H1 (cell line): ENCODE results near the gene NUP210L. TPM values are rescaled to one million over a fixed set of nuclear protein-coding genes. Genes with fewer than 3 reads are reported as not detected.

Experiments used
- CTCF ChIA-PET: fragments of 300-600 bp; sonication (Branson Sonifier 250); formaldehyde crosslinking; loops from one replicate; lab custom pipeline; 2021; ENCODE audit not compliant: partially characterized antibody; lab: Charles Lee
- POLR2A ChIA-PET: fragments of 300-600 bp; sonication (Branson Sonifier 250); formaldehyde crosslinking; loops from one replicate; lab custom pipeline; 2021; ENCODE audit warnings: inconsistent platforms; ENCODE audit not compliant: partially characterized antibody; lab: Charles Lee
- DNase-seq, 2 experiments: peaks; one replicate each; pipeline versions ENCODE4 v3.0.0 to v3.0.0-alpha.2; 2010 to 2022; ENCODE audit warnings: low spot score in 2 of 2, low read depth in 1 of 2, mixed read lengths in 1 of 2
- FAIRE-seq: peaks from 2 replicates; lab custom pipeline; 2011; peaks lifted over from hg19 to GRCh38; lab: Jason Lieb, UNC
- H2AFZ ChIP-seq: 2 replicates; pipeline ENCODE4 v1.8.1; 2012; ENCODE audit warnings: low read length, inconsistent platforms
- H2AK5ac ChIP-seq: 2 replicates; pipeline ENCODE4 v1.6.1; 2013; ENCODE audit warnings: low read depth, low read length
- H2BK120ac ChIP-seq: replicated peaks from 2 replicates; pipeline ENCODE3; 2013; ENCODE audit warnings: low read depth, low read length, inconsistent platforms
- H2BK12ac ChIP-seq: 2 replicates; pipeline ENCODE4 v1.6.1; 2013; ENCODE audit warnings: low read depth, low read length
- H2BK15ac ChIP-seq: 2 replicates; pipeline ENCODE4 v1.6.1; 2013; ENCODE audit warnings: low read length
- H2BK20ac ChIP-seq: 2 replicates; pipeline ENCODE4 v1.6.1; 2013; ENCODE audit warnings: low read length
- H2BK5ac ChIP-seq: 2 replicates; pipeline ENCODE4 v1.6.1; 2013; ENCODE audit warnings: low read depth, low read length
- H3K14ac ChIP-seq: 2 replicates; pipeline ENCODE4 v1.6.1; 2013; ENCODE audit warnings: inconsistent platforms; ENCODE audit not compliant: insufficient read length
- H3K18ac ChIP-seq: 2 replicates; pipeline ENCODE4 v1.6.1; 2013; ENCODE audit warnings: low read length; ENCODE audit errors: extremely low read depth
- H3K23ac ChIP-seq: 2 replicates; pipeline ENCODE4 v1.6.1; 2013; ENCODE audit warnings: inconsistent platforms; ENCODE audit not compliant: insufficient read length
- H3K23me2 ChIP-seq: 2 replicates; pipeline ENCODE4 v1.6.1; 2013; ENCODE audit warnings: low read depth, low read length
- H3K27ac ChIP-seq: 2 replicates; pipeline ENCODE4 v1.6.1; 2011; ENCODE audit warnings: low read depth, low read length, inconsistent platforms
- H3K27me3 ChIP-seq, 4 experiments: replicated peaks in 1 of 4; 1 replicate in 1 of 4; 2 replicates in 3 of 4; pipeline versions ENCODE4 v1.6.1 to v1.8.1; 2011 to 2013; ENCODE audit warnings: low read length in 3 of 4, mild to moderate bottlenecking in 3 of 4, inconsistent platforms in 2 of 4, mixed read lengths in 2 of 4, moderate library complexity in 1 of 4; ENCODE audit not compliant: control insufficient read depth in 3 of 4, insufficient read depth in 3 of 4; ENCODE audit errors: extremely low read depth in 1 of 4
- H3K36me3 ChIP-seq, 4 experiments: 2 replicates each; pipeline versions ENCODE4 v1.6.1 to v1.8.1; 2011 to 2013; ENCODE audit warnings: mild to moderate bottlenecking in 4 of 4, low read length in 3 of 4, moderate library complexity in 2 of 4, control low read depth in 1 of 4, inconsistent platforms in 1 of 4; ENCODE audit not compliant: insufficient read depth in 4 of 4, control insufficient read depth in 2 of 4
- H3K4ac ChIP-seq: replicated peaks from 2 replicates; pipeline ENCODE3; 2013; ENCODE audit warnings: low read length, low read depth, mixed read lengths, inconsistent platforms; ENCODE audit not compliant: insufficient read length
- H3K4me1 ChIP-seq, 4 experiments: replicated peaks in 1 of 4; 1 replicate in 1 of 4; 2 replicates in 3 of 4; pipeline versions ENCODE4 v1.6.1 to v1.8.1; 2011 to 2013; ENCODE audit warnings: low read length in 3 of 4, inconsistent platforms in 2 of 4, mixed read lengths in 1 of 4; ENCODE audit not compliant: insufficient read depth in 4 of 4, control insufficient read depth in 3 of 4
- H3K4me2 ChIP-seq, 2 experiments: 2 replicates each; pipeline versions ENCODE4 v1.6.1 to v1.8.1; 2011 to 2013; ENCODE audit warnings: low read depth in 2 of 2, low read length in 2 of 2, control low read depth in 1 of 2, inconsistent platforms in 1 of 2, mild to moderate bottlenecking in 1 of 2; ENCODE audit not compliant: insufficient read depth in 1 of 2
- H3K4me3 ChIP-seq, 4 experiments: fragments of 200-600, 300-600 bp in 1 of 4; sonication (generic), shearing (Covaris generic), sonication (Bioruptor Twin) in 1 of 4; 2 replicates each; pipeline versions ENCODE4 v1.5.1 to v1.8.1; 2011 to 2016; ENCODE audit warnings: low read length in 4 of 4, low read depth in 3 of 4, control low read depth in 2 of 4, inconsistent platforms in 2 of 4, mild to moderate bottlenecking in 2 of 4, mixed read lengths in 1 of 4, moderate library complexity in 1 of 4; ENCODE audit not compliant: insufficient read depth in 2 of 4; ENCODE audit errors: extremely low read depth in 1 of 4
- H3K56ac ChIP-seq: replicated peaks from 2 replicates; pipeline ENCODE3; 2013; ENCODE audit warnings: low read depth, mild to moderate bottlenecking, mixed read lengths, low read length, inconsistent platforms; ENCODE audit not compliant: insufficient read length
- H3K79me1 ChIP-seq: 2 replicates; pipeline ENCODE4 v1.6.1; 2013; ENCODE audit warnings: low read depth, low read length, control low read depth
- H3K79me2 ChIP-seq, 2 experiments: 2 replicates each; pipeline versions ENCODE4 v1.6.1 to v1.8.1; 2012 to 2013; ENCODE audit warnings: low read length in 2 of 2, mild to moderate bottlenecking in 2 of 2, inconsistent platforms in 1 of 2; ENCODE audit not compliant: insufficient read depth in 2 of 2, control insufficient read depth in 1 of 2
- H3K9ac ChIP-seq, 4 experiments: replicated peaks in 1 of 4; 1 replicate in 1 of 4; 2 replicates in 3 of 4; pipeline versions ENCODE4 v1.6.1 to v1.8.1; 2011 to 2013; ENCODE audit warnings: low read depth in 3 of 4, low read length in 3 of 4, control low read depth in 2 of 4, mild to moderate bottlenecking in 2 of 4, moderate library complexity in 2 of 4, inconsistent platforms in 1 of 4; ENCODE audit errors: extremely low read depth in 1 of 4
- H3K9me3 ChIP-seq, 2 experiments: 2 replicates each; pipeline versions ENCODE4 v1.6.1 to v1.8.1; 2012 to 2013; ENCODE audit warnings: mild to moderate bottlenecking in 2 of 2, moderate library complexity in 2 of 2, control low read depth in 1 of 2, inconsistent platforms in 1 of 2, low read depth in 1 of 2, low read length in 1 of 2, mixed read lengths in 1 of 2; ENCODE audit not compliant: insufficient read depth in 2 of 2
- H4K20me1 ChIP-seq, 2 experiments: replicated peaks in 1 of 2; 2 replicates each; pipeline versions ENCODE3 to v1.8.1; 2011 to 2013; ENCODE audit warnings: inconsistent platforms in 2 of 2, low read length in 2 of 2, mild to moderate bottlenecking in 1 of 2; ENCODE audit not compliant: insufficient read depth in 2 of 2, control insufficient read depth in 1 of 2
- H4K5ac ChIP-seq: 2 replicates; pipeline ENCODE4 v1.6.1; 2013; ENCODE audit warnings: low read length, low read depth, mixed read lengths, inconsistent platforms; ENCODE audit not compliant: insufficient read length
- H4K8ac ChIP-seq: 2 replicates; pipeline ENCODE4 v1.8.0; 2013; ENCODE audit warnings: mild to moderate bottlenecking, moderate library complexity, low read length, inconsistent platforms; ENCODE audit not compliant: insufficient read depth; ENCODE audit errors: extremely low read depth
- H4K91ac ChIP-seq: replicated peaks from 2 replicates; pipeline ENCODE3; 2013; ENCODE audit warnings: low read length, mixed read lengths, inconsistent platforms; ENCODE audit not compliant: insufficient read length
- ASH2L ChIP-seq: fragments of 200-600, 300-600 bp; sonication (generic); IDR thresholded peaks from one replicate; pipeline ENCODE4 v1.7.1; 2017; ENCODE audit warnings: low read length
- JUN ChIP-seq: IDR thresholded peaks from 2 replicates; pipeline ENCODE4 v1.6.1; 2011; ENCODE audit warnings: low read depth, mild to moderate bottlenecking, improper control_type of control experiment, low read length
- RBBP5 ChIP-seq: IDR thresholded peaks from 2 replicates; pipeline ENCODE4 v1.7.1; 2012; ENCODE audit warnings: low read depth, mild to moderate bottlenecking, inconsistent platforms, low read length, moderate library complexity, borderline replicate concordance
- SIN3A ChIP-seq, 2 experiments: IDR thresholded peaks in 1 of 2; conservative IDR thresholded peaks in 1 of 2; 2 replicates each; pipeline ENCODE4 v1.6.1; 2011 to 2012; ENCODE audit warnings: low read length in 2 of 2, improper control_type of control experiment in 1 of 2, low read depth in 1 of 2, mild to moderate bottlenecking in 1 of 2
- SIX5 ChIP-seq: IDR thresholded peaks from 2 replicates; pipeline ENCODE4 v1.6.1; 2011; ENCODE audit warnings: mild to moderate bottlenecking, low read depth, low read length
- WGBS, 2 experiments: shearing (Covaris generic) in 1 of 2; methylation state at CpG; one replicate each; pipeline versions ENCODE4 v1.1.6 to v1.1.7; 2013 to 2015; ENCODE audit warnings: low lambda C conversion rate in 2 of 2, mixed read lengths in 2 of 2, inconsistent platforms in 1 of 2, low coverage in 1 of 2, missing lambda C conversion rate in 1 of 2; ENCODE audit not compliant: insufficient replicate concordance in 2 of 2, insufficient coverage in 1 of 2, insufficient read length in 1 of 2; ENCODE audit errors: extremely low coverage in 1 of 2, missing lambda C conversion rate in 1 of 2; 5-methylcytosine and 5-hydroxymethylcytosine counted together
- polyA plus RNA-seq, 7 experiments: library from polyadenylated mRNA; depleted of rRNA in 3 of 7; stranded (reverse) in 5 of 7; unstranded in 2 of 7; fragments of >200 nt in 5 of 7; fragments of 200-250 nt in 2 of 7; gene quantifications; 1 replicate in 5 of 7; 2 replicates in 1 of 7; 4 replicates in 1 of 7; pipeline versions ENCODE4 v1.2.1 to v1.2.3, GENCODE V29; 2011 to 2013; ENCODE audit warnings: missing spikeins in 2 of 7, mixed read lengths in 2 of 7
- total RNA-seq: library from RNA; stranded (reverse); fragmentation: NEBNext Ultra II Directional; extraction: Animal tissue kit (Norgen Biotek cat#: 25700); gene quantifications from 2 replicates; pipeline ENCODE4 v1.2.1, GENCODE V29; 2021

NUP210L gene
- total and polyA plus RNA-seq, 2 of the 8 experiments (the other 6 are each of a cell fraction or from before 2014, with no cell fraction given) = not detected

DNA sequence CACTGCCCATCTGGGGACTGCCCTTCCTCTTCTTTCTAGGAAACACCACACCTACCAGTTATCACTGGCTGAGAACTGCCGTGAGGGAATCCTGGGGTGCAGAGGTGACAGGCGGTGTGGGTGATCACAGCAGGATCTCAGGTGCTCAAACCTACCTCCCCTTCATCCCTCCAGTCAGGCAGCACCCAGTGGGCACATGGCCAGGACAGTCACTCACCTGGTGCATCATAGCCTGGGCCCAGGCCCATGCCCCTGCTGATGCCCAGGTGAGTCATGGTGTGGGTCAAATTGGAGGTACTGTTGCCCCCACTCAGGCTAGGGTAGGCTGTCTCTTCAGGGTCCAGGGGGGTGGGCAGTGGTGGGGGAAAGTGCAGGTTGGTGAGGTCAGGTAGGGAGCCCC lies 203.1 kb downstream of the NUP210L start:
- DNase-seq (no peak), FAIRE-seq (no peak)
- H3K4ac ChIP-seq = no peak overlapping the region
- no peaks in the 10 kb centered on the region for H3K27me3 ChIP-seq
- H2BK15ac ChIP-seq = no peak overlapping the region
- peaks cover 21% of the 10 kb centered on the region for H3K79me1 ChIP-seq
- no peak overlapping the region; the same call in 1 of the 2 replicates for H4K8ac ChIP-seq
- H4K5ac ChIP-seq = no peak overlapping the region
- H3K36me3 ChIP-seq = peaks cover 7 to 30% (median 25%) of the 10 kb centered on the region in 4 experiments
- no peak overlapping the region for H3K14ac ChIP-seq
- H3K27ac ChIP-seq = no peak overlapping the region
- no peak overlapping the region for H2AFZ ChIP-seq
- no peak overlapping the region for H2BK120ac ChIP-seq
- H4K91ac ChIP-seq = no peak overlapping the region
- no peak overlapping the region for H3K18ac ChIP-seq
- no peaks in the 10 kb centered on the region for H3K9me3 ChIP-seq
- no peak overlapping the region for H2AK5ac ChIP-seq
- no peak overlapping the region for H2BK12ac ChIP-seq
- no peaks in the 10 kb centered on the region; the same call in 1 of the 2 replicates for H3K23me2 ChIP-seq
- no peak overlapping the region for H3K4me3 ChIP-seq
- H3K79me2 ChIP-seq = peaks cover 12 to 34% of the 10 kb centered on the region in 2 experiments
- no peak overlapping the region for H3K4me2 ChIP-seq
- no peak overlapping the region for H2BK20ac ChIP-seq
- POLR2A ChIA-PET = interaction anchor here (4.7 kb wide), 1 partner anchor 10 kb away, joined by 19 read pairs; no protein-coding TSS in a partner anchor
- H3K23ac ChIP-seq = no peak overlapping the region
- no peak overlapping the region for H3K9ac ChIP-seq
- TF ChIP-seq RBBP5 (no peak), ASH2L (no peak), SIN3A (conservative IDR thresholded peaks at IDR 0.05 in 1 of 2, IDR thresholded peaks at IDR 0.05 in 1 of 2; ENCODE audit: low read depth in 1 of 2, low read length in 2 of 2) (no peak), JUN (no peak), SIX5 (no peak)
- WGBS, 2 experiments = 95% methylated on average over 2 of the region's 2 CpGs; no CpG with 5 or more reads in 1 of the 2 experiments
- peaks cover 7 to 16% of the 10 kb centered on the region in 2 experiments for H4K20me1 ChIP-seq
- peaks cover 0 to 8% (median 2%) of the 10 kb centered on the region in 4 experiments; a peak in 4 of 7 replicates for H3K4me1 ChIP-seq
- H2BK5ac ChIP-seq = 0 out of 2 replicates have a peak overlapping the region, but pooled peaks have one; percentile 35
- CTCF ChIA-PET = interaction anchor here (1.7 kb wide), 1 partner anchor 22 kb away, joined by 4 read pairs; no protein-coding TSS in a partner anchor
- no peak overlapping the region for H3K56ac ChIP-seq
